Endodermal cell (in vitro differentiated cells): Measurements from ENCODE around the gene KRT6C. TPM values are rescaled to one million over a fixed set of nuclear protein-coding genes. Genes with fewer than 3 reads are reported as not detected.

ENCODE experiments used
- DNase-seq: peaks from one replicate; pipeline ENCODE4 v3.0.0-alpha.2; 2017
- H3K27ac ChIP-seq: 2 replicates; pipeline ENCODE4 v1.5.1; 2013; ENCODE audit warnings: mild to moderate bottlenecking, low read depth, low read length, moderate library complexity
- H3K27me3 ChIP-seq: 2 replicates; pipeline ENCODE4 v1.6.1; 2013; ENCODE audit warnings: mild to moderate bottlenecking, low read length, moderate library complexity; ENCODE audit not compliant: insufficient read depth, control insufficient read depth, poor library complexity, severe bottlenecking
- H3K36me3 ChIP-seq: 2 replicates; pipeline ENCODE4 v1.7.0; 2013; ENCODE audit warnings: mild to moderate bottlenecking, low read length, moderate library complexity; ENCODE audit not compliant: control insufficient read depth, insufficient read depth
- H3K4me1 ChIP-seq: one replicate; pipeline ENCODE4 v1.7.0; 2013; ENCODE audit warnings: low read length; ENCODE audit not compliant: control insufficient read depth, insufficient read depth
- H3K4me3 ChIP-seq: 2 replicates; pipeline ENCODE4 v1.5.1; 2013; ENCODE audit warnings: mild to moderate bottlenecking, low read length, moderate library complexity
- H3K9ac ChIP-seq: 2 replicates; pipeline ENCODE4 v1.6.1; 2013; ENCODE audit warnings: mild to moderate bottlenecking, low read length, moderate library complexity; ENCODE audit not compliant: poor library complexity, severe bottlenecking; ENCODE audit errors: extremely low read depth
- H3K9me3 ChIP-seq: 2 replicates; pipeline ENCODE4 v1.6.1; 2013; ENCODE audit warnings: mild to moderate bottlenecking, low read length, moderate library complexity; ENCODE audit not compliant: control insufficient read depth
- H3K27ac Mint-ChIP-seq: 2 replicates; pipeline ENCODE4 v1.8.0; 2020; ENCODE audit warnings: mixed read lengths
- H3K27me3 Mint-ChIP-seq: 2 replicates; pipeline ENCODE4 v1.8.0; 2021; ENCODE audit warnings: mild to moderate bottlenecking, mixed read lengths; ENCODE audit not compliant: insufficient read depth
- H3K36me3 Mint-ChIP-seq: 2 replicates; pipeline ENCODE4 v1.8.0; 2020; ENCODE audit warnings: low read depth, mixed read lengths
- H3K4me1 Mint-ChIP-seq: 2 replicates; pipeline ENCODE4 v1.8.0; 2020; ENCODE audit warnings: mixed read lengths
- H3K4me3 Mint-ChIP-seq: 2 replicates; pipeline ENCODE4 v1.8.0; 2020; ENCODE audit warnings: mild to moderate bottlenecking, moderate library complexity, mixed read lengths
- H3K9me3 Mint-ChIP-seq: 2 replicates; pipeline ENCODE4 v1.8.0; 2020; ENCODE audit warnings: mild to moderate bottlenecking, mixed read lengths
- WGBS, 2 experiments: methylation state at CpG; one replicate each; pipeline versions ENCODE4 v1.1.5 to v1.1.7; 2013; ENCODE audit warnings: missing lambda C conversion rate in 2 of 2, mixed read lengths in 1 of 2; ENCODE audit not compliant: insufficient coverage in 1 of 2, insufficient read length in 1 of 2; 5-methylcytosine and 5-hydroxymethylcytosine counted together
- total RNA-seq, 2 donors: library from RNA; stranded (reverse); fragmentation: NEBNext Ultra II Directional in 1 of 2; extraction: Animal tissue kit (Norgen Biotek cat#: 25700) in 1 of 2; gene quantifications; 2 replicates in 1 of 2; 3 replicates in 1 of 2; pipeline ENCODE4 v1.2.1, GENCODE V29; 2021
- TF ChIP-seq, protein P1 (sequence below): fragments of 200-600 bp; sonication (generic); conservative IDR thresholded peaks from 2 replicates; pipeline ENCODE4 v1.5.0; 2021; ENCODE audit warnings: antibody characterized with exemption, mild to moderate bottlenecking

The KRT6C gene
- total RNA-seq, 2 donors from 2014 or later, result not detected

DNA sequence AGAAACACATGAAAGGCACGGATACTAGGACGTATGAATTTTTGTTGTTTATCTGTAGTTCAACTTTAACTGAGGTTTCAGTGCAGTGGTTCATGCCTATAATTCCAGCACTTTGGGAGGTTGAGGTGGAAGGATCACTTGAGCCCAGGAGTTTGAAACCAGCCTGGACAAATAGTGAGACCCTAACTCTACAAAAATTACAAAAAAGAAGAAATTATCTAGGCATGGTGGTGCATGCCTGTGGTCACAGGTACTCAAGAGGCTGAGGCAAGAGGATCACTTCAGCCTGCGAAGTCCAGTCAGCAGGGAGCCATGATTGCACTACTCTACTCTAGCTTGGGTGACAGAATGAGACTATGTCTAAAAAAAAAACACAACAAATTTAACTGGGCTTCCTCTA lies 29.6 kb downstream of the KRT6C start:
- Histone ChIP-seq H3K27ac (no peak overlapping the region), H3K4me3 (no peak overlapping the region), H3K36me3 (no peaks in the 10 kb centered on the region), H3K4me1 (no peaks in the 10 kb centered on the region), H3K27me3 (no peaks in the 10 kb centered on the region), H3K9ac (no peak overlapping the region), H3K9me3 (no peaks in the 10 kb centered on the region)
- Mint-ChIP-seq H3K36me3 (no peaks in the 10 kb centered on the region), H3K27me3 (peaks cover 5% of the 10 kb centered on the region), H3K4me1 (peaks cover 4% of the 10 kb centered on the region), H3K4me3 (no peak overlapping the region), H3K27ac (no peak overlapping the region), H3K9me3 (no peaks in the 10 kb centered on the region)
- DNase-seq, result no peak
- WGBS, 2 experiments, result 90% methylated on average over 3 of the region's 3 CpGs
- TF ChIP-seq, protein P1, sequence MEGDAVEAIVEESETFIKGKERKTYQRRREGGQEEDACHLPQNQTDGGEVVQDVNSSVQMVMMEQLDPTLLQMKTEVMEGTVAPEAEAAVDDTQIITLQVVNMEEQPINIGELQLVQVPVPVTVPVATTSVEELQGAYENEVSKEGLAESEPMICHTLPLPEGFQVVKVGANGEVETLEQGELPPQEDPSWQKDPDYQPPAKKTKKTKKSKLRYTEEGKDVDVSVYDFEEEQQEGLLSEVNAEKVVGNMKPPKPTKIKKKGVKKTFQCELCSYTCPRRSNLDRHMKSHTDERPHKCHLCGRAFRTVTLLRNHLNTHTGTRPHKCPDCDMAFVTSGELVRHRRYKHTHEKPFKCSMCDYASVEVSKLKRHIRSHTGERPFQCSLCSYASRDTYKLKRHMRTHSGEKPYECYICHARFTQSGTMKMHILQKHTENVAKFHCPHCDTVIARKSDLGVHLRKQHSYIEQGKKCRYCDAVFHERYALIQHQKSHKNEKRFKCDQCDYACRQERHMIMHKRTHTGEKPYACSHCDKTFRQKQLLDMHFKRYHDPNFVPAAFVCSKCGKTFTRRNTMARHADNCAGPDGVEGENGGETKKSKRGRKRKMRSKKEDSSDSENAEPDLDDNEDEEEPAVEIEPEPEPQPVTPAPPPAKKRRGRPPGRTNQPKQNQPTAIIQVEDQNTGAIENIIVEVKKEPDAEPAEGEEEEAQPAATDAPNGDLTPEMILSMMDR, result no peak

DNA sequence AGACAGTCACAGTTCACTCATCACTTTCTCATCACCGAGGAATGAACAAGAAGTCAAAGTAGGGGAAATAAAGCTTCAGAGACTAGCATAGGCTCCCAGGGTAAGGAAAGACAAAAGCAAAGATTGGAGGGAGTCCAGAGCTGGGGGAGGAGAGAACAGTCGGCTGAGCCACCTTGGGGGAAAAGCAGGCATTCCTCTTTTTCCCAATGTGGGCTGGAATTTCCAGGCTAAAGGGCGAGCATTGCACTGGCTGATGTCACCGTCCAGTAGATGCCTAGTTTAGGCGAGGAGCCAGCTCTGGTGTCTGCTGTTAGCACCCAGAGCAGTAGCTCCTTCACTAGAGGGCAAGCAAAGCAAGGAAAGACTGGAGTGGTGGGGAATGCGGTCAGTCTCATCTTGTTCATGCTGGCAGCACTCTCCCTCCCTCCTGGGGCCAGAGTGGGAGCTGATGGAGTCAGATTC lies 31.0 kb downstream of the KRT6C start:
- 32 to 56% methylated on average over 5 to 6 of the region's 6 CpGs for WGBS, 2 experiments

DNA sequence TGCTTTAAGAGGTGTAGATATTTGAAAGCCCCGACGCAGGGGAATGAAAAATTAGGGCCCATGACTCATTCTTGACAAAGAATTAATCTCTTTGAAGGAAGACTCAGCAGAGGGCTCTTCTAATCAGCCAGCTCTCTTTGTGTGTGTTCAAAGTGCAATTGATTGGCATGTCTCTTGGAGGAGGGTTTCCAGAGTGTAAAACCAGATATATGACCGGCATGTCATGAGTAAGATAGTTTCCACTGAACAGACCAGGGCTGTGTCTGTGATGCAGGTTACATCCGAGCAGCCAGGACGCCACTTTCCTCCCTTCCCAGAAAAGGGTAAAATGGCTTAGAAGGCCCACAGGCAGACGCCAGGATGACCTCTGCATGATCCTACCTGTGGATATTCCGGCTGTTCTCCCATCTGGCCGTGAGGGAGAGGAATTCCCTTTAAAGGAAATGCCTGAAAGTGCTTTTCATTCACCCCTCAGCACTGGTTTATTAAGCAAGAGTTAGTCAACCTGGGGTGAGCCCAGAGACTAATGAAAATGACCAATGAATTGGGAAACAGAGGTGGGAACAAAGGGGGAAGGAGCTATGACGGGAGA lies 32.2 kb downstream of the KRT6C start:
- TF ChIP-seq, protein P1, result no peak
- 82 to 83% methylated on average over 4 to 9 of the region's 9 CpGs for WGBS, 2 experiments
- Histone ChIP-seq H3K4me3 (no peak overlapping the region), H3K9me3 (no peaks in the 10 kb centered on the region), H3K36me3 (no peaks in the 10 kb centered on the region), H3K27me3 (no peaks in the 10 kb centered on the region), H3K27ac (peak overlapping the region; percentile 69), H3K4me1 (no peaks in the 10 kb centered on the region), H3K9ac (no peak overlapping the region)
- H3K36me3 Mint-ChIP-seq, result no peaks in the 10 kb centered on the region
- H3K4me3 Mint-ChIP-seq, result no peak overlapping the region
- peaks cover 4% of the 10 kb centered on the region for H3K4me1 Mint-ChIP-seq
- peaks cover 4% of the 10 kb centered on the region for H3K27me3 Mint-ChIP-seq
- H3K9me3 Mint-ChIP-seq, result no peaks in the 10 kb centered on the region
- DNase-seq, result peak; percentile 47
- H3K27ac Mint-ChIP-seq, result no peak overlapping the region

More for the DNA sequence above, 31.0 kb downstream of the KRT6C start:
- no peaks in the 10 kb centered on the region for H3K9me3 ChIP-seq
- no peak overlapping the region for H3K27ac ChIP-seq
- Mint-ChIP-seq H3K4me1 (peaks cover 4% of the 10 kb centered on the region), H3K27me3 (peaks cover 5% of the 10 kb centered on the region), H3K36me3 (no peaks in the 10 kb centered on the region), H3K4me3 (no peak overlapping the region), H3K9me3 (no peaks in the 10 kb centered on the region), H3K27ac (no peak overlapping the region)
- TF ChIP-seq, protein P1, result peak; percentile 49
- H3K4me3 ChIP-seq, result no peak overlapping the region
- DNase-seq, result peak; percentile 90
- no peaks in the 10 kb centered on the region for H3K4me1 ChIP-seq
- no peaks in the 10 kb centered on the region for H3K27me3 ChIP-seq
- H3K36me3 ChIP-seq, result no peaks in the 10 kb centered on the region
- H3K9ac ChIP-seq, result no peak overlapping the region
